IMR-90 (cell line): ENCODE measurements around the gene USH2A. TPM values are rescaled to one million over a fixed set of nuclear protein-coding genes. Genes with fewer than 3 reads are reported as not detected.

Experiments
- ATAC-seq: fragments of 200-7000 bp; cut with Tn5 transposase; 2 replicates; pipeline ENCODE4 v1.9.1; 2020; ENCODE audit warnings: low read depth, mild to moderate bottlenecking, moderate library complexity
- BruUV-seq: library from RNA; stranded (reverse); fragments of 400-500 nt; replicated peaks from 2 replicates; lab custom pipeline; 2021; lab: Mats Ljungman, UMichigan
- CTCF ChIA-PET: fragments of 300-600 bp; formaldehyde crosslinking; extraction: SDS; loops from one replicate; lab custom pipeline; 2021; ENCODE audit warnings: antibody characterized with exemption; lab: Yijun Ruan, JAX
- POLR2A ChIA-PET: fragments of 300-600 bp; sonication (Branson Sonifier 250); formaldehyde crosslinking; loops from one replicate; lab custom pipeline; 2022; ENCODE audit warnings: antibody characterized with exemption; ENCODE audit not compliant: unreplicated experiment; lab: Charles Lee
- DNase-seq: peaks from one replicate; pipeline ENCODE4 v3.0.0; 2013
- H2AFZ ChIP-seq: replicated peaks from 2 replicates; pipeline ENCODE3; 2013; ENCODE audit warnings: low read length, mild to moderate bottlenecking; ENCODE audit not compliant: poor library complexity
- H2AK5ac ChIP-seq: 2 replicates; pipeline ENCODE4 v1.6.1; 2013; ENCODE audit warnings: low read depth, low read length, inconsistent platforms
- H2AK9ac ChIP-seq: replicated peaks from 2 replicates; pipeline ENCODE3; 2013; ENCODE audit warnings: mild to moderate bottlenecking, low read depth, low read length, moderate library complexity; ENCODE audit not compliant: poor library complexity
- H2BK120ac ChIP-seq: 2 replicates; pipeline ENCODE4 v1.6.1; 2013; ENCODE audit warnings: low read depth, low read length, inconsistent platforms
- H2BK15ac ChIP-seq: 3 replicates; pipeline ENCODE4 v1.6.1; 2013; ENCODE audit warnings: low read depth, low read length, inconsistent platforms
- H2BK20ac ChIP-seq: 2 replicates; pipeline ENCODE4 v1.6.1; 2013; ENCODE audit warnings: low read depth, mild to moderate bottlenecking, inconsistent platforms, low read length, moderate library complexity
- H2BK5ac ChIP-seq: 2 replicates; pipeline ENCODE4 v1.6.1; 2013; ENCODE audit warnings: mild to moderate bottlenecking, low read depth, low read length, inconsistent platforms; ENCODE audit not compliant: poor library complexity, severe bottlenecking
- H3K14ac ChIP-seq: replicated peaks from 2 replicates; pipeline ENCODE4 v1.6.1; 2013; ENCODE audit warnings: low read depth, low read length, inconsistent platforms
- H3K18ac ChIP-seq: 2 replicates; pipeline ENCODE4 v1.6.1; 2013; ENCODE audit warnings: low read depth, low read length, control low read depth
- H3K23ac ChIP-seq: 2 replicates; pipeline ENCODE4 v1.6.1; 2013; ENCODE audit warnings: low read depth, low read length, inconsistent platforms
- H3K27ac ChIP-seq: 2 replicates; pipeline ENCODE4 v1.5.1; 2013; ENCODE audit warnings: mild to moderate bottlenecking, control low read depth, low read length; ENCODE audit not compliant: insufficient read depth
- H3K27me3 ChIP-seq: 2 replicates; pipeline ENCODE4 v1.6.1; 2013; ENCODE audit warnings: low read length; ENCODE audit not compliant: control insufficient read depth, insufficient read depth
- H3K36me3 ChIP-seq: 2 replicates; pipeline ENCODE4 v1.6.1; 2013; ENCODE audit warnings: low read length, mixed read lengths; ENCODE audit not compliant: control insufficient read depth, insufficient read depth
- H3K4ac ChIP-seq: 2 replicates; pipeline ENCODE4 v1.6.1; 2013; ENCODE audit warnings: low read depth, low read length, inconsistent platforms
- H3K4me1 ChIP-seq: 2 replicates; pipeline ENCODE4 v1.6.1; 2013; ENCODE audit warnings: low read length, mixed read lengths; ENCODE audit not compliant: control insufficient read depth, insufficient read depth
- H3K4me2 ChIP-seq: 2 replicates; pipeline ENCODE4 v1.6.1; 2013; ENCODE audit warnings: low read depth, mild to moderate bottlenecking, control low read depth, low read length, moderate library complexity
- H3K4me3 ChIP-seq: 2 replicates; pipeline ENCODE4 v1.5.1; 2013; ENCODE audit warnings: low read depth, mild to moderate bottlenecking, control low read depth, low read length, moderate library complexity; ENCODE audit not compliant: insufficient read depth
- H3K56ac ChIP-seq: 2 replicates; pipeline ENCODE4 v1.6.1; 2013; ENCODE audit warnings: low read length, inconsistent platforms; ENCODE audit not compliant: insufficient read depth; ENCODE audit errors: extremely low read depth
- H3K79me1 ChIP-seq, 2 experiments: 2 replicates each; pipeline ENCODE4 v1.6.1; 2013; ENCODE audit warnings: low read length in 2 of 2, inconsistent platforms in 1 of 2, low read depth in 1 of 2
- H3K9ac ChIP-seq: 2 replicates; pipeline ENCODE4 v1.6.1; 2013; ENCODE audit warnings: low read depth, low read length, control low read depth
- H3K9me1 ChIP-seq: 2 replicates; pipeline ENCODE4 v1.6.1; 2013; ENCODE audit warnings: low read length, inconsistent platforms; ENCODE audit not compliant: insufficient read depth
- H3K9me3 ChIP-seq: 2 replicates; pipeline ENCODE4 v1.6.1; 2013; ENCODE audit warnings: low read length; ENCODE audit not compliant: control insufficient read depth, insufficient read depth
- H4K20me1 ChIP-seq: 2 replicates; pipeline ENCODE4 v1.6.1; 2013; ENCODE audit warnings: low read length, inconsistent platforms; ENCODE audit not compliant: insufficient read depth
- H4K5ac ChIP-seq: 2 replicates; pipeline ENCODE4 v1.6.1; 2013; ENCODE audit warnings: mild to moderate bottlenecking, low read depth, low read length, control low read depth
- H4K8ac ChIP-seq, 2 experiments: 2 replicates each; pipeline ENCODE4 v1.6.1; 2013; ENCODE audit warnings: low read depth in 2 of 2, low read length in 2 of 2, control low read depth in 1 of 2, inconsistent platforms in 1 of 2
- H4K91ac ChIP-seq: 2 replicates; pipeline ENCODE4 v1.6.1; 2013; ENCODE audit warnings: low read depth, low read length, inconsistent platforms; ENCODE audit not compliant: insufficient read depth
- CEBPB ChIP-seq: IDR thresholded peaks from 2 replicates; pipeline ENCODE4 v1.6.1; 2012; ENCODE audit warnings: low read depth, low read length, improper control_type of control experiment
- CTCF ChIP-seq: conservative IDR thresholded peaks from 2 replicates; pipeline ENCODE4 v1.5.1; 2012; ENCODE audit warnings: mild to moderate bottlenecking, low read depth, low read length, improper control_type of control experiment
- POLR2A ChIP-seq: IDR thresholded peaks from 2 replicates; pipeline ENCODE4 v1.6.1; 2012; ENCODE audit warnings: mild to moderate bottlenecking, low read depth, low read length
- WGBS, 2 experiments: methylation state at CpG; one replicate each; pipeline versions ENCODE4 v1.1.5 to v1.1.7; 2013; ENCODE audit warnings: missing lambda C conversion rate in 2 of 2; ENCODE audit not compliant: insufficient read length in 1 of 2; ENCODE audit errors: extremely low coverage in 2 of 2; 5-methylcytosine and 5-hydroxymethylcytosine counted together
- dilution Hi-C: fragments of 300-500 bp; cut with HindIII; formaldehyde crosslinking; loops from one replicate; pipeline ENCODE4 v1.14.3; 2018; ENCODE audit warnings: low sequenced_read_pairs; ENCODE audit not compliant: unreplicated experiment
- in situ Hi-C: fragments of 300-500 bp; cut with MboI; formaldehyde crosslinking; loops from 3 replicates; pipeline ENCODE4 v1.14.3; 2019; ENCODE audit warnings: low sequenced_read_pairs, inconsistent platforms, mixed read lengths
- intact Hi-C: fragments of 100-400 bp; cut with micrococcal nuclease; formaldehyde crosslinking; loops from 2 replicates; pipeline ENCODE4 v1.10.0; 2022
- polyA plus RNA-seq, 3 experiments: library from polyadenylated mRNA; depleted of rRNA; stranded (reverse); fragments of >200 nt; gene quantifications; 2 replicates each; pipeline ENCODE4 v1.2.3, GENCODE V29; 2012; ENCODE audit warnings: low replicate concordance in 1 of 3
- total RNA-seq: library from RNA; depleted of rRNA; stranded (reverse); fragments of >200 nt; gene quantifications from 2 replicates; pipeline ENCODE4 v1.2.3, GENCODE V29; 2012
- TF ChIP-seq, protein P1 (sequence below): fragments of 150-350 bp; IDR thresholded peaks from 2 replicates; pipeline ENCODE4 v1.6.1; 2016; ENCODE audit warnings: low read depth, mild to moderate bottlenecking, low read length, moderate library complexity, borderline replicate concordance

The USH2A gene
- total and polyA plus RNA-seq, 2 of the 4 experiments (the other 2 are of a cell fraction) = under 0.01 to 0.02 TPM

DNA sequence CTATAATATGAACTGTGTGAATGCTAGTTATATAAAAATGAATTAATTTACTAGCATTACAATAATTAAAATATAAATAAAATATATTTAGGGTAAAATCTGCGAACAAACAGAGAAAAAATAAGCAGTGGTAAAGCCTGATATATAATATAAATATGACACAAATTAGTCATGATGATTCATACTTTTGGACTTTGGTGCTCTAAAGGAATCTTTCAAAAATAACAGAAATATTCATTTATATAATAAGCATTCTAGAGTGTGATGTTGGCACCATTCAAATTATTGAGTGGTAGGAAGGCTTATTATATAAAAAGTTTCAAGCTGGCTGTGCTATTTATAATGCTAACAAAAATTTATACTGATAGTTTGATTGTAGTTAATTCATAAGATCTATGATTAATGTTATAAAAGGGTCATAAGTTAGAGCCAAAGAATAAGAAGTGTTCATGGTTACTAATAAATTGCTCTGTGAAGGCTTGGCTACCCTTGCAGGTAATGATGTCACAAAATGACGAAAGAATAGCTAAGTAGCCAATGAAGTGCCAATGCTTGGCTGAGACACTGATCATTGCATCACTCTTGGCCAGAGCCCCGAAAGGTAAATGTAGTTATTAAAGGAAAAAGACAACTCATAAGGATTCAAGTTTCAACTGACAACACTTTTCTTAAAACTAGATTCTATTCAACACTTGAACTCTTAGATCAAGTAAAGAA is 108.7 kb downstream of the USH2A start:
- Histone ChIP-seq H4K91ac (no peak overlapping the region), H3K4ac (0 out of 2 replicates have a peak overlapping the region, but pooled peaks have one; percentile 60), H3K23ac (no peak overlapping the region), H2AK9ac (no peak overlapping the region), H3K18ac (peak overlapping the region; percentile 65; the same call in 1 of the 2 replicates), H4K20me1 (no peaks in the 10 kb centered on the region), H3K79me1 (no peaks in the 10 kb centered on the region), H3K4me3 (no peak overlapping the region), H3K27me3 (no peaks in the 10 kb centered on the region), H3K4me1 (peaks cover 4% of the 10 kb centered on the region), H3K4me2 (no peak overlapping the region), H3K27ac (no peak overlapping the region), H2BK5ac (no peak overlapping the region), H3K36me3 (no peaks in the 10 kb centered on the region), H3K9me1 (peaks cover 2% of the 10 kb centered on the region), H4K8ac (no peak overlapping the region), H2AFZ (no peak overlapping the region), H3K9me3 (no peaks in the 10 kb centered on the region; the same call in 1 of the 2 replicates), H3K56ac (no peak overlapping the region), H4K5ac (no peak overlapping the region; the same call in 1 of the 2 replicates), H2AK5ac (no peak overlapping the region; the same call in 1 of the 2 replicates), H3K9ac (no peak overlapping the region), H2BK120ac (peak overlapping the region; percentile 83), H2BK20ac (no peak overlapping the region; the same call in 1 of the 2 replicates), H3K14ac (peak overlapping the region; percentile 50; the same call in 1 of the 2 replicates), H2BK15ac (peak overlapping the region; percentile 3; the same call in 1 of the 3 replicates)
- in situ Hi-C loops (no loop called here), intact Hi-C loops (loop anchor here (5.0 to 10.0 kb wide), 3 partner anchors 253 to 1350 kb away; partner anchors contain the start of gene ESRRG), dilution Hi-C loops (no loop called here)
- no TSS peak for BruUV-seq
- no CpG with 5 or more reads among the region's 3 CpGs for WGBS, 2 experiments
- ChIA-PET POLR2A (no interaction called here), CTCF (no interaction called here)
- no peak for TF ChIP-seq POLR2A
- TF ChIP-seq, protein P1, sequence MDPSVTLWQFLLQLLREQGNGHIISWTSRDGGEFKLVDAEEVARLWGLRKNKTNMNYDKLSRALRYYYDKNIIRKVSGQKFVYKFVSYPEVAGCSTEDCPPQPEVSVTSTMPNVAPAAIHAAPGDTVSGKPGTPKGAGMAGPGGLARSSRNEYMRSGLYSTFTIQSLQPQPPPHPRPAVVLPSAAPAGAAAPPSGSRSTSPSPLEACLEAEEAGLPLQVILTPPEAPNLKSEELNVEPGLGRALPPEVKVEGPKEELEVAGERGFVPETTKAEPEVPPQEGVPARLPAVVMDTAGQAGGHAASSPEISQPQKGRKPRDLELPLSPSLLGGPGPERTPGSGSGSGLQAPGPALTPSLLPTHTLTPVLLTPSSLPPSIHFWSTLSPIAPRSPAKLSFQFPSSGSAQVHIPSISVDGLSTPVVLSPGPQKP = no peak
- no peak for TF ChIP-seq CTCF
- peak; percentile 84 for TF ChIP-seq CEBPB
- peak; percentile 59 for ATAC-seq
- peak; percentile 48 for DNase-seq
